ENCODE data around the gene CDK11A. TPM values are rescaled to one million over a fixed set of nuclear protein-coding genes. Genes with fewer than 3 reads are reported as not detected.
"Not testable (repeated sequence)": the region's sequence is repeated elsewhere in the genome, so short reads cannot be mapped to it uniquely, and the experiment has no call there.

Gene CDK11A
- total RNA-seq: 56.1 and 59.4 TPM in 2 replicates
- long read RNA-seq, partial matches to known transcripts: 8 of 8 reads
- long read RNA-seq, other reads (novel, unspliced or antisense): 0 of 8 reads

- not testable (repeated sequence) for H3K36me3 Mint-ChIP-seq (ENCODE audit: insufficient read depth); H3K4me1 Mint-ChIP-seq (ENCODE audit: low read depth); H3K9me3 Mint-ChIP-seq (ENCODE audit: low read depth); H3K27me3 Mint-ChIP-seq
- peak within 1 kb of the TSS; percentile 99 for H3K27ac Mint-ChIP-seq
- H3K4me3 Mint-ChIP-seq (ENCODE audit: low read depth): peak within 1 kb of the TSS; percentile 92
- TF ChIP-seq CTCF (IDR thresholded peaks at IDR 0.05; ENCODE audit: unreplicated experiment): peak; percentile 52
- peak; percentile 88 for DNase-seq (ENCODE audit: low spot score, unreplicated experiment)
These were observed at the start of gene CDK11A for GRCh38 chr1:1724035-1724864. TSS of gene CDK11A (minus strand) at chr1:1724357. CDS start at chr1:1722818, 1,539 bp downstream.

GRCh38 chr1:1773874-1774273, 49.7 kb upstream of the CDK11A start:
- H3K36me3 Mint-ChIP-seq (ENCODE audit: insufficient read depth): peaks cover 25% of the 10 kb centered on the region
- no peak overlapping the region for H3K27ac Mint-ChIP-seq

GRCh38 chr1:1771096-1771495, 46.9 kb upstream of the CDK11A start:
- Mint-ChIP-seq H3K4me1 (ENCODE audit: low read depth) (peaks cover 12% of the 10 kb centered on the region), H3K27me3 (no peaks in the 10 kb centered on the region), H3K9me3 (ENCODE audit: low read depth) (peaks cover 13% of the 10 kb centered on the region), H3K27ac (peak overlapping the region; percentile 59), H3K36me3 (ENCODE audit: insufficient read depth) (peaks cover 33% of the 10 kb centered on the region), H3K4me3 (ENCODE audit: low read depth) (no peak overlapping the region)
- TF ChIP-seq CTCF (IDR thresholded peaks at IDR 0.05; ENCODE audit: unreplicated experiment): no peak
- DNase-seq (ENCODE audit: low spot score, unreplicated experiment): no peak

More at GRCh38 chr1:1773874-1774273, 49.7 kb upstream of the CDK11A start:
- TF ChIP-seq CTCF (IDR thresholded peaks at IDR 0.05; ENCODE audit: unreplicated experiment): no peak
- H3K9me3 Mint-ChIP-seq (ENCODE audit: low read depth): peaks cover 9% of the 10 kb centered on the region
- no peak for DNase-seq (ENCODE audit: low spot score, unreplicated experiment)
- no peak overlapping the region for H3K4me3 Mint-ChIP-seq (ENCODE audit: low read depth)
- no peaks in the 10 kb centered on the region for H3K27me3 Mint-ChIP-seq
- peaks cover 21% of the 10 kb centered on the region for H3K4me1 Mint-ChIP-seq (ENCODE audit: low read depth)

- Mint-ChIP-seq H3K27me3 (no peaks in the 10 kb centered on the region), H3K36me3 (ENCODE audit: insufficient read depth) (peaks cover 31% of the 10 kb centered on the region), H3K27ac (no peak overlapping the region), H3K4me1 (ENCODE audit: low read depth) (peaks cover 2% of the 10 kb centered on the region), H3K9me3 (ENCODE audit: low read depth) (peaks cover 13% of the 10 kb centered on the region), H3K4me3 (ENCODE audit: low read depth) (no peak overlapping the region)
- TF ChIP-seq CTCF (IDR thresholded peaks at IDR 0.05; ENCODE audit: unreplicated experiment): no peak
- no peak for DNase-seq (ENCODE audit: low spot score, unreplicated experiment)
These were observed 45.9 kb upstream of the CDK11A start for GRCh38 chr1:1770102-1770501.

GRCh38 chr1:1768249-1768992, 44.3 kb upstream of the CDK11A start:
- H3K4me3 Mint-ChIP-seq (ENCODE audit: low read depth): no peak overlapping the region
- TF ChIP-seq CTCF (IDR thresholded peaks at IDR 0.05; ENCODE audit: unreplicated experiment): no peak

More at GRCh38 chr1:1768249-1768992, 44.3 kb upstream of the CDK11A start:
- no peaks in the 10 kb centered on the region for H3K4me1 Mint-ChIP-seq (ENCODE audit: low read depth)
- no peaks in the 10 kb centered on the region for H3K27me3 Mint-ChIP-seq
- H3K36me3 Mint-ChIP-seq (ENCODE audit: insufficient read depth): peaks cover 30% of the 10 kb centered on the region
- H3K27ac Mint-ChIP-seq: peak overlapping the region; percentile 71
- peaks cover 13% of the 10 kb centered on the region for H3K9me3 Mint-ChIP-seq (ENCODE audit: low read depth)
- DNase-seq (ENCODE audit: low spot score, unreplicated experiment): no peak

Measured in progenitor cell of endocrine pancreas (in vitro differentiated cells).